ENCODE data around the gene C1orf159.
"Not testable (repeated sequence)": the region's sequence is repeated elsewhere in the genome, so short reads cannot be mapped to it uniquely, and the experiment has no call there.

The C1orf159 gene

GRCh38 chr1:1118876-1119220 is 3.0 kb upstream of the C1orf159 start:
- DNase-seq (ENCODE audit: low read depth in 2 of 2, low spot score in 1 of 2): no peak

GRCh38 chr1:1118011-1118875 is 2.4 kb upstream of the C1orf159 start:
- DNase-seq (ENCODE audit: low read depth in 2 of 2, low spot score in 1 of 2): no peak

- no peak for DNase-seq (ENCODE audit: low read depth in 2 of 2, low spot score in 1 of 2)
Measured at GRCh38 chr1:1117469-1117831, 1.6 kb upstream of the C1orf159 start.

GRCh38 chr1:1116701-1117468 is 996 bp upstream of the C1orf159 start:
- peak in 1 of 2 donors; percentile 15 for DNase-seq (ENCODE audit: low read depth in 2 of 2, low spot score in 1 of 2)

- no peak for DNase-seq (ENCODE audit: low read depth in 2 of 2, low spot score in 1 of 2)
Measured at GRCh38 chr1:1115136-1115785, 628 bp downstream of the C1orf159 start.

- no peak for DNase-seq (ENCODE audit: low read depth in 2 of 2, low spot score in 1 of 2)
Measured at GRCh38 chr1:1114431-1114830, 1.5 kb downstream of the C1orf159 start.

GRCh38 chr1:1112237-1112985 is 3.5 kb downstream of the C1orf159 start:
- no peak for DNase-seq (ENCODE audit: low read depth in 2 of 2, low spot score in 1 of 2)

- DNase-seq (ENCODE audit: low read depth in 2 of 2, low spot score in 1 of 2): no peak
Measured at GRCh38 chr1:1111516-1112236, 4.2 kb downstream of the C1orf159 start.

- no peak for DNase-seq (ENCODE audit: low read depth in 2 of 2, low spot score in 1 of 2)
Measured at GRCh38 chr1:1110561-1110971, 5.3 kb downstream of the C1orf159 start.

- DNase-seq (ENCODE audit: low read depth in 2 of 2, low spot score in 1 of 2): no peak
Measured at GRCh38 chr1:1109743-1110142, 6.1 kb downstream of the C1orf159 start.

- DNase-seq (ENCODE audit: low read depth in 2 of 2, low spot score in 1 of 2): no peak
Measured at GRCh38 chr1:1106510-1107221, 9.2 kb downstream of the C1orf159 start.

- not testable (repeated sequence) for DNase-seq (ENCODE audit: low read depth in 2 of 2, low spot score in 1 of 2)
Measured at GRCh38 chr1:1104152-1104551, 11.7 kb downstream of the C1orf159 start.

GRCh38 chr1:1101503-1101902 is 14.4 kb downstream of the C1orf159 start:
- DNase-seq (ENCODE audit: low read depth in 2 of 2, low spot score in 1 of 2): no peak

GRCh38 chr1:1100296-1100695 is 15.6 kb downstream of the C1orf159 start:
- DNase-seq (ENCODE audit: low read depth in 2 of 2, low spot score in 1 of 2): no peak

- DNase-seq (ENCODE audit: low read depth in 2 of 2, low spot score in 1 of 2): no peak
Measured at GRCh38 chr1:1099506-1100183, 16.2 kb downstream of the C1orf159 start.

GRCh38 chr1:1098681-1099421 is 17.0 kb downstream of the C1orf159 start:
- no peak for DNase-seq (ENCODE audit: low read depth in 2 of 2, low spot score in 1 of 2)

GRCh38 chr1:1096136-1096535 is 19.8 kb downstream of the C1orf159 start:
- DNase-seq (ENCODE audit: low read depth in 2 of 2, low spot score in 1 of 2): not testable (repeated sequence)

- DNase-seq (ENCODE audit: low read depth in 2 of 2, low spot score in 1 of 2): no peak
Measured at GRCh38 chr1:1094981-1095380, 20.9 kb downstream of the C1orf159 start.

GRCh38 chr1:1093610-1093943 is 22.3 kb downstream of the C1orf159 start:
- no peak for DNase-seq (ENCODE audit: low read depth in 2 of 2, low spot score in 1 of 2)
